Colonic mucosa (tissue), 4 donors: ENCODE measurements around the gene GRIK4. TPM values are rescaled to one million over a fixed set of nuclear protein-coding genes. Genes with fewer than 3 reads are reported as not detected.

Experiments used
- DNase-seq: peaks from one replicate; pipeline ENCODE4 v3.0.0-alpha.2; 2020
- H3K27ac ChIP-seq: fragments of 200-600 bp; one replicate; pipeline ENCODE4 v1.8.0; 2021
- H3K27me3 ChIP-seq: fragments of 200-600 bp; one replicate; pipeline ENCODE4 v1.8.0; 2021
- H3K36me3 ChIP-seq: fragments of 200-600 bp; one replicate; pipeline ENCODE4 v1.8.0; 2021
- H3K4me1 ChIP-seq: fragments of 200-600 bp; one replicate; pipeline ENCODE4 v1.8.0; 2021; ENCODE audit warnings: mild to moderate bottlenecking
- H3K4me3 ChIP-seq: fragments of 200-600 bp; one replicate; pipeline ENCODE4 v1.8.0; 2021
- H3K9ac ChIP-seq, 2 donors: one replicate each; pipeline ENCODE4 v1.7.0; 2013; ENCODE audit warnings: control low read depth in 2 of 2, low read depth in 2 of 2, low read length in 2 of 2
- H3K9me3 ChIP-seq: fragments of 200-600 bp; one replicate; pipeline ENCODE4 v1.8.0; 2021
- CTCF ChIP-seq: fragments of 200-600 bp; IDR thresholded peaks from one replicate; pipeline ENCODE4 v1.8.0; 2022; ENCODE audit warnings: antibody characterized with exemption, mild to moderate bottlenecking
- intact Hi-C: fragments of 100-400 bp; cut with DNase I; formaldehyde crosslinking; loops from one replicate; pipeline ENCODE4 v1.14.1; 2022
- total RNA-seq, 2 donors: library from RNA; stranded (reverse); fragmentation: NEBNext Ultra II Directional in 1 of 2; extraction: Animal tissue kit (Norgen Biotek cat#: 25700) in 1 of 2; gene quantifications; one replicate each; pipeline ENCODE4 v1.2.1, GENCODE V29; 2021
- donor health status: healthy.
- donor health status: DM: no; HTN: no; CAD: no.
- donor health status: DM: no; HTN: no; CAD: no.

Gene GRIK4
- total RNA-seq, 2 donors from 2014 or later, result 0.10 to 0.21 TPM

- Histone ChIP-seq H3K27me3 (no peaks in the 10 kb centered on the region), H3K4me3 (no peak overlapping the region), H3K27ac (no peak overlapping the region), H3K36me3 (no peaks in the 10 kb centered on the region), H3K9me3 (no peaks in the 10 kb centered on the region), H3K9ac (no peak overlapping the region), H3K4me1 (no peaks in the 10 kb centered on the region)
- intact Hi-C loops, result no loop called here
- no peak for TF ChIP-seq CTCF
- DNase-seq, result no peak
Observed at GRCh38 chr11:120492486-120492885, 19.1 kb upstream of the GRIK4 start.

GRCh38 chr11:120494595-120494994, 17.0 kb upstream of the GRIK4 start:
- intact Hi-C loops, result no loop called here
- no peaks in the 10 kb centered on the region for H3K9me3 ChIP-seq

GRCh38 chr11:120499088-120499487, 12.5 kb upstream of the GRIK4 start:
- no peak for TF ChIP-seq CTCF
- no peak for DNase-seq
- intact Hi-C loops, result no loop called here

More at GRCh38 chr11:120494595-120494994, 17.0 kb upstream of the GRIK4 start:
- Histone ChIP-seq H3K9ac (no peak overlapping the region), H3K36me3 (no peaks in the 10 kb centered on the region), H3K4me1 (no peaks in the 10 kb centered on the region), H3K4me3 (no peak overlapping the region), H3K27me3 (no peaks in the 10 kb centered on the region), H3K27ac (no peak overlapping the region)
- TF ChIP-seq CTCF, result no peak
- no peak for DNase-seq

GRCh38 chr11:120499859-120500258, 11.7 kb upstream of the GRIK4 start:
- no peak for TF ChIP-seq CTCF
- Histone ChIP-seq H3K9ac (no peak overlapping the region), H3K36me3 (no peaks in the 10 kb centered on the region), H3K9me3 (no peaks in the 10 kb centered on the region), H3K4me3 (no peak overlapping the region), H3K27me3 (no peaks in the 10 kb centered on the region), H3K27ac (no peak overlapping the region), H3K4me1 (no peaks in the 10 kb centered on the region)
- intact Hi-C loops, result no loop called here
- no peak for DNase-seq

More at GRCh38 chr11:120499088-120499487, 12.5 kb upstream of the GRIK4 start:
- Histone ChIP-seq H3K9ac (no peak overlapping the region), H3K27me3 (no peaks in the 10 kb centered on the region), H3K4me1 (no peaks in the 10 kb centered on the region), H3K9me3 (no peaks in the 10 kb centered on the region), H3K27ac (no peak overlapping the region), H3K4me3 (no peak overlapping the region), H3K36me3 (no peaks in the 10 kb centered on the region)

- intact Hi-C loops, result no loop called here
- Histone ChIP-seq H3K9ac (no peak overlapping the region), H3K27ac (no peak overlapping the region), H3K27me3 (no peaks in the 10 kb centered on the region), H3K36me3 (no peaks in the 10 kb centered on the region), H3K4me3 (no peak overlapping the region), H3K4me1 (no peaks in the 10 kb centered on the region), H3K9me3 (no peaks in the 10 kb centered on the region)
- DNase-seq, result no peak
- no peak for TF ChIP-seq CTCF
Observed at GRCh38 chr11:120500414-120501071, 11.0 kb upstream of the GRIK4 start.
